ENCODE data around the gene KIF4A. TPM values are rescaled to one million over a fixed set of nuclear protein-coding genes. Genes with fewer than 3 reads are reported as not detected.

KIF4A gene
- total RNA-seq, 1 donor from 2014 or later = 3.0 TPM

GRCh38 chrX:70444946-70445656 lies 155.2 kb downstream of the KIF4A start:
- Histone ChIP-seq H3K9me3 (ENCODE audit: insufficient read depth, low read depth, low read length) (no peaks in the 10 kb centered on the region), H2AFZ (ENCODE audit: low read depth, low read length) (peak overlapping the region; percentile 60), H3K27me3 (ENCODE audit: insufficient read depth, low read length) (peaks cover 6% of the 10 kb centered on the region), H4K20me1 (ENCODE audit: insufficient read depth, low read length) (no peaks in the 10 kb centered on the region), H3K4me3 (ENCODE audit: insufficient read depth, low read depth, low read length) (no peak overlapping the region), H3K36me3 (ENCODE audit: insufficient read depth, low read length) (no peaks in the 10 kb centered on the region), H3K79me2 (ENCODE audit: insufficient read depth, low read length) (no peaks in the 10 kb centered on the region), H3K4me1 (ENCODE audit: insufficient read depth, low read length) (no peaks in the 10 kb centered on the region), H3K9ac (ENCODE audit: low read length) (no peak overlapping the region), H3K27ac (ENCODE audit: low read depth, low read length) (no peak overlapping the region), H3K4me2 (ENCODE audit: low read length) (no peak overlapping the region)
- Mint-ChIP-seq H3K27ac (ENCODE audit: unreplicated experiment) (no peak overlapping the region), H3K27me3 (ENCODE audit: low read depth, unreplicated experiment) (peaks cover 34% of the 10 kb centered on the region), H3K4me1 (ENCODE audit: low read depth, unreplicated experiment) (no peaks in the 10 kb centered on the region), H3K9me3 (ENCODE audit: unreplicated experiment) (peaks cover 2% of the 10 kb centered on the region), H3K36me3 (ENCODE audit: low read depth, unreplicated experiment) (no peaks in the 10 kb centered on the region), H3K4me3 (ENCODE audit: unreplicated experiment) (no peak overlapping the region)
- no peak for FAIRE-seq
- no peak for DNase-seq (ENCODE audit: low read depth)
- TF ChIP-seq EZH2 (IDR thresholded peaks at IDR 0.05; ENCODE audit: insufficient read depth, low read length) = peak; percentile 53
- no peak for TF ChIP-seq CTCF (IDR thresholded peaks at IDR 0.05; ENCODE audit: insufficient read depth, low read depth, low read length)

- peak; percentile 13 for FAIRE-seq
- no peak overlapping the region for H3K4me3 Mint-ChIP-seq (ENCODE audit: unreplicated experiment)
- Histone ChIP-seq H3K27me3 (ENCODE audit: insufficient read depth, low read length) (peaks cover 6% of the 10 kb centered on the region), H4K20me1 (ENCODE audit: insufficient read depth, low read length) (no peaks in the 10 kb centered on the region), H2AFZ (ENCODE audit: low read depth, low read length) (no peak overlapping the region), H3K79me2 (ENCODE audit: insufficient read depth, low read length) (no peaks in the 10 kb centered on the region), H3K4me2 (ENCODE audit: low read length) (no peak overlapping the region), H3K36me3 (ENCODE audit: insufficient read depth, low read length) (no peaks in the 10 kb centered on the region), H3K9me3 (ENCODE audit: insufficient read depth, low read depth, low read length) (no peaks in the 10 kb centered on the region), H3K4me3 (ENCODE audit: insufficient read depth, low read depth, low read length) (no peak overlapping the region), H3K9ac (ENCODE audit: low read length) (no peak overlapping the region), H3K27ac (ENCODE audit: low read depth, low read length) (no peak overlapping the region), H3K4me1 (ENCODE audit: insufficient read depth, low read length) (no peaks in the 10 kb centered on the region)
- peaks cover 37% of the 10 kb centered on the region for H3K27me3 Mint-ChIP-seq (ENCODE audit: low read depth, unreplicated experiment)
- H3K27ac Mint-ChIP-seq (ENCODE audit: unreplicated experiment) = no peak overlapping the region
- peaks cover 2% of the 10 kb centered on the region for H3K9me3 Mint-ChIP-seq (ENCODE audit: unreplicated experiment)
- H3K4me1 Mint-ChIP-seq (ENCODE audit: low read depth, unreplicated experiment) = no peaks in the 10 kb centered on the region
- DNase-seq (ENCODE audit: low read depth) = no peak
- TF ChIP-seq EZH2 (IDR thresholded peaks at IDR 0.05; ENCODE audit: insufficient read depth, low read length) (no peak), CTCF (IDR thresholded peaks at IDR 0.05; ENCODE audit: insufficient read depth, low read depth, low read length) (no peak)
- H3K36me3 Mint-ChIP-seq (ENCODE audit: low read depth, unreplicated experiment) = no peaks in the 10 kb centered on the region
Measured at GRCh38 chrX:70445951-70446350, 156.0 kb downstream of the KIF4A start.

All from astrocyte (in vitro differentiated cells and primary cell).